B cell (primary cell): ENCODE measurements around the gene P4HA2. TPM values are rescaled to one million over a fixed set of nuclear protein-coding genes. Genes with fewer than 3 reads are reported as not detected.

Experiments
- ATAC-seq: fragments of 200-7000 bp; cut with Tn5 transposase; one replicate; pipeline ENCODE4 v1.10.0; 2021; ENCODE audit warnings: low read depth, mild to moderate bottlenecking, moderate number of reproducible peaks, moderate library complexity
- CTCF ChIA-PET: fragments of 350-600 bp; sonication (Branson Sonifier 250); formaldehyde crosslinking; loops from one replicate; lab custom pipeline; 2021; ENCODE audit warnings: antibody characterized with exemption, inconsistent platforms; lab: Charles Lee
- POLR2A ChIA-PET: fragments of 350-600 bp; sonication (Branson Sonifier 250); formaldehyde crosslinking; loops from one replicate; lab custom pipeline; 2021; ENCODE audit warnings: antibody characterized with exemption; lab: Charles Lee
- DNase-seq: peaks from one replicate; pipeline ENCODE4 v3.0.0; 2013
- H2AFZ ChIP-seq: 2 replicates; pipeline ENCODE4 v1.6.1; 2012; ENCODE audit warnings: mild to moderate bottlenecking, low read depth, low read length; ENCODE audit not compliant: insufficient read depth, poor library complexity, severe bottlenecking
- H3K27ac ChIP-seq, 2 donors: 1 replicate in 1 of 2; 2 replicates in 1 of 2; pipeline ENCODE4 v1.5.1; 2012 to 2013; ENCODE audit warnings: low read length in 2 of 2, mild to moderate bottlenecking in 2 of 2, moderate library complexity in 1 of 2
- H3K27me3 ChIP-seq, 4 experiments: fragments of 200-600 bp in 1 of 4; sonication (generic) in 1 of 4; replicated peaks in 1 of 4; 1 replicate in 2 of 4; 2 replicates in 2 of 4; pipeline versions ENCODE4 v1.6.1 to v1.7.0; 2013 to 2016; ENCODE audit warnings: low read length in 3 of 4, mild to moderate bottlenecking in 2 of 4, mixed read lengths in 1 of 4, moderate library complexity in 1 of 4; ENCODE audit not compliant: insufficient read depth in 4 of 4, control insufficient read depth in 3 of 4; ENCODE audit errors: control extremely low read depth in 1 of 4
- H3K36me3 ChIP-seq, 2 experiments: replicated peaks in 1 of 2; 1 replicate in 1 of 2; 2 replicates in 1 of 2; pipeline versions ENCODE4 v1.6.1 to v1.7.1; 2013; ENCODE audit warnings: low read length in 1 of 2; ENCODE audit not compliant: insufficient read depth in 2 of 2, control insufficient read depth in 1 of 2; ENCODE audit errors: control extremely low read depth in 1 of 2, extremely low read depth in 1 of 2
- H3K4me1 ChIP-seq, 2 donors: fragments of 200-600 bp in 1 of 2; sonication (generic) in 1 of 2; 1 replicate in 1 of 2; 2 replicates in 1 of 2; pipeline versions ENCODE4 v1.5.1 to v1.6.1; 2013 to 2017; ENCODE audit warnings: low read length in 2 of 2; ENCODE audit not compliant: control insufficient read depth in 2 of 2, insufficient read depth in 2 of 2
- H3K4me2 ChIP-seq: replicated peaks from 2 replicates; pipeline ENCODE3; 2012; ENCODE audit warnings: mild to moderate bottlenecking, low read depth, low read length; ENCODE audit not compliant: poor library complexity, severe bottlenecking
- H3K4me3 ChIP-seq, 5 experiments: fragments of 200-600 bp in 1 of 5; sonication (generic) in 1 of 5; 1 replicate in 3 of 5; 2 replicates in 2 of 5; pipeline versions ENCODE4 v1.5.1 to v1.7.0; 2011 to 2016; ENCODE audit warnings: low read length in 4 of 5, mild to moderate bottlenecking in 4 of 5, low read depth in 2 of 5, control low read depth in 1 of 5, moderate library complexity in 1 of 5; ENCODE audit not compliant: insufficient read depth in 1 of 5; ENCODE audit errors: control extremely low read depth in 1 of 5, extremely low read depth in 1 of 5
- H3K79me2 ChIP-seq: fragments of 200-600 bp; sonication (generic); one replicate; pipeline ENCODE4 v1.6.0; 2016; ENCODE audit warnings: low read length; ENCODE audit not compliant: control insufficient read depth, insufficient read depth
- H3K9ac ChIP-seq: fragments of 200-600 bp; sonication (generic); 2 replicates; pipeline ENCODE4 v1.6.1; 2017; ENCODE audit warnings: mild to moderate bottlenecking, low read length, moderate library complexity
- H3K9me3 ChIP-seq, 3 donors: one replicate each; pipeline versions ENCODE4 v1.6.1 to v1.7.1; 2013; ENCODE audit warnings: low read length in 2 of 3; ENCODE audit not compliant: control insufficient read depth in 2 of 3, insufficient read depth in 1 of 3; ENCODE audit errors: control extremely low read depth in 1 of 3
- H4K20me1 ChIP-seq: 2 replicates; pipeline ENCODE4 v1.6.0; 2012; ENCODE audit warnings: mild to moderate bottlenecking, low read length; ENCODE audit not compliant: insufficient read depth, control insufficient read depth, poor library complexity, severe bottlenecking
- H3K27ac Mint-ChIP-seq: one replicate; pipeline ENCODE4 v1.8.0; 2021; ENCODE audit warnings: mixed read lengths
- H3K27me3 Mint-ChIP-seq: one replicate; pipeline ENCODE4 v1.8.0; 2021; ENCODE audit warnings: mixed read lengths
- H3K4me1 Mint-ChIP-seq: one replicate; pipeline ENCODE4 v1.8.0; 2021; ENCODE audit warnings: mixed read lengths
- H3K4me3 Mint-ChIP-seq: one replicate; pipeline ENCODE4 v1.8.0; 2021; ENCODE audit warnings: mixed read lengths
- H3K9me3 Mint-ChIP-seq: one replicate; pipeline ENCODE4 v1.8.0; 2022; ENCODE audit warnings: mixed read lengths; ENCODE audit not compliant: insufficient read depth
- CTCF ChIP-seq: fragments of 200-600 bp; IDR thresholded peaks from one replicate; pipeline ENCODE4 v1.8.0; 2022; ENCODE audit warnings: antibody characterized with exemption, mild to moderate bottlenecking
- EZH2 ChIP-seq: IDR thresholded peaks from 2 replicates; pipeline ENCODE4 v1.6.1; 2012; ENCODE audit warnings: borderline replicate concordance, low read depth, mild to moderate bottlenecking, moderate library complexity, low read length; ENCODE audit not compliant: insufficient read depth, poor library complexity, severe bottlenecking
- WGBS: methylation state at CpG from one replicate; pipeline ENCODE4 v1.1.5; 2013; ENCODE audit warnings: missing lambda C conversion rate; ENCODE audit not compliant: insufficient coverage; 5-methylcytosine and 5-hydroxymethylcytosine counted together
- intact Hi-C: fragments of 100-400 bp; cut with micrococcal nuclease; formaldehyde crosslinking; loops from one replicate; pipeline ENCODE4 v1.10.0; 2022
- polyA plus RNA-seq: library from polyadenylated mRNA; depleted of rRNA; stranded (reverse); fragments of >200 nt; gene quantifications from 2 replicates; pipeline ENCODE4 v1.2.3, GENCODE V29; 2012
- total RNA-seq, 2 donors: library from RNA; stranded (reverse); fragments of 120-200 nt in 1 of 2; gene quantifications; 1 replicate in 1 of 2; 2 replicates in 1 of 2; pipeline versions ENCODE4 v1.2.3 to v1.2.4, GENCODE V29; 2013 to 2022

P4HA2 gene
- total and polyA plus RNA-seq, 2 donors (not counting 1 experiment from before 2014, with no cell fraction given): 0.09 to 0.25 TPM

GRCh38 chr5:132181011-132181629, 46.5 kb downstream of the P4HA2 start:
- no peak for ATAC-seq
- H3K27ac Mint-ChIP-seq: no peak overlapping the region
- no peak overlapping the region for H3K4me2 ChIP-seq

More at GRCh38 chr5:132181011-132181629, 46.5 kb downstream of the P4HA2 start:
- no peak for TF ChIP-seq EZH2
- no peak for TF ChIP-seq CTCF
- ChIA-PET CTCF (interaction anchor here (0.6 to 2.7 kb wide), 7 partner anchors 9 to 119 kb away, joined by 3 to 12 read pairs (median 6); partner anchors contain the start of gene CSF2), POLR2A (no interaction called here)
- Mint-ChIP-seq H3K4me1 (peaks cover 22% of the 10 kb centered on the region), H3K4me3 (no peak overlapping the region), H3K27me3 (no peaks in the 10 kb centered on the region), H3K9me3 (peaks cover 2% of the 10 kb centered on the region)
- DNase-seq: no peak
- H3K27me3 ChIP-seq: no peaks in the 10 kb centered on the region
- peaks cover 17 to 19% of the 10 kb centered on the region in 2 donors for H3K4me1 ChIP-seq
- peaks cover 0 to 5% (median 0%) of the 10 kb centered on the region in 3 donors for H3K9me3 ChIP-seq
- 92% methylated on average over 14 of the region's 20 CpGs for WGBS
- intact Hi-C loops: no loop called here
- H3K9ac ChIP-seq: no peak overlapping the region
- no peaks in the 10 kb centered on the region for H4K20me1 ChIP-seq
- no peak overlapping the region for H3K27ac ChIP-seq
- no peaks in the 10 kb centered on the region for H3K36me3 ChIP-seq
- H3K79me2 ChIP-seq: no peaks in the 10 kb centered on the region
- no peak overlapping the region for H3K4me3 ChIP-seq
- H2AFZ ChIP-seq: no peak overlapping the region
